Fibroblast of skin of back (primary cell): ENCODE measurements around the gene RNASE8.

Source experiments
- DNase-seq: peaks from one replicate; pipeline ENCODE4 v3.0.0-alpha.2; 2013

RNASE8 gene

DNA sequence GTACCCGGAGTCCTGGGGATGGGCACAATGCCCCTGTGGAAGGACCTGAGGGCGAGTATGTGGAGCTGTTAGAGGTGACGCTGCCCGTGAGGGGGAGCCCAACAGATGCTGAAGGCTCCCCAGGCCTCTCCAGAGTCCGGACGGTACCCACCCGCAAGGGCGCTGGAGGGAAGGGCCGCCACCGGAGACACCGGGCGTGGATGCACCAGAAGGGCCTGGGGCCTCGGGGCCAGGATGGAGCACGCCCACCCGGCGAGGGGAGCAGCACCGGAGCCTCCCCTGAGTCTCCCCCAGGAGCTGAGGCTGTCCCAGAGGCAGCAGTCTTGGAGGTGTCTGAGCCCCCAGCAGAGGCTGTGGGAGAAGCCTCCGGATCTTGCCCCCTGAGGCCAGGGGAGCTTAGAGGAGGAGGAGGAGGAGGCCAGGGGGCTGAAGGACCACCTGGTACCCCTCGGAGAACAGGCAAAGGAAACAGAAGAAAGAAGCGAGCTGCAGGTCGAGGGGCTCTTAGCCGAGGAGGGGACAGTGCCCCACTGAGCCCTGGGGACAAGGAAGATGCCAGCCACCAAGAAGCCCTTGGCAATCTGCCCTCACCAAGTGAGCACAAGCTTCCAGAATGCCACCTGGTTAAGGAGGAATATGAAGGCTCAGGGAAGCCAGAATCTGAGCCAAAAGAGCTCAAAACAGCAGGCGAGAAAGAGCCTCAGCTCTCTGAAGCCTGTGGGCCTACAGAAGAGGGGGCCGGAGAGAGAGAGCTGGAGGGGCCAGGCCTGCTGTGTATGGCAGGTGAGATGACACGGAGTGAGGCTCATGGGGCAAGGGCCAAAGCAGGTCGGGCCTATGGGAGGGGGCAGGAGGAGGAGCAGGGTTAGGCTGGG lies 17.0 kb downstream of the RNASE8 start:
- no peak for DNase-seq

DNA sequence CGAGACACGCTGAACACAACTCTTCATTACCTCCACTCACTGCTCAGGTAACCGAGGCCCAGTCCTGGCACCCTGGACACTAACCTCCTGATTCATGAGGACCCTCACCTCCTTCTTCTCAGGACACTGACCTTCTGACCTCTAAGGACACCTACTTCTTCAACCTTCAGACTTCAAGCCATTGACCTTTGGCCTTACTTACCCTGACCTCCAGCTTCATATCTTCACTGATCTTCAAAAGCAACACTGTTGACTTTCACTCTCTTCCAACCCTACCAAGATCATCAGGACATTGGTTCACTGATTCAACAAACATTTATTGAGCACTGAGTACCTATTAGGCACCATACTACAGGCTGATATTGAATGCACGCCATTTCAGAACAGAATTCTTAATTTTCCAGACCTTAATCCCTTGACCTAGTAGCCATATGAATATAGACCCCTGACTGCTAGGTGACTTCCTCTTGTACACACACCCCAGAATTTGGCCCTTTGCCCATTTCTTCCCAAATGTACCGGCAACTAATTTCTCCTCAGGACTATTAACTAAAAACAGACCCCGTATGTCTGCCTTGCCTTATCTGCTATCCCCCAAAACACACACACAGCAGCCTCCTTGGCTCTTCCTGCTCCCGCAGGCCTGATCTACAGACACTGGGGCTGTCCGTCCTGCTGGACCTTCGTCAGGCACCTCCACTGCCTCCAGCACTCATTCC lies 18.3 kb downstream of the RNASE8 start:
- DNase-seq, result no peak

- no peak for DNase-seq
Observed at GRCh38 chr14:21077672-21078071, 20.1 kb downstream of the RNASE8 start.

GRCh38 chr14:21078287-21078686 lies 20.7 kb downstream of the RNASE8 start:
- DNase-seq, result no peak

- DNase-seq, result no peak
Observed at GRCh38 chr14:21078726-21079125, 21.1 kb downstream of the RNASE8 start.

GRCh38 chr14:21081521-21082142 lies 24.0 kb downstream of the RNASE8 start:
- DNase-seq, result no peak

DNA sequence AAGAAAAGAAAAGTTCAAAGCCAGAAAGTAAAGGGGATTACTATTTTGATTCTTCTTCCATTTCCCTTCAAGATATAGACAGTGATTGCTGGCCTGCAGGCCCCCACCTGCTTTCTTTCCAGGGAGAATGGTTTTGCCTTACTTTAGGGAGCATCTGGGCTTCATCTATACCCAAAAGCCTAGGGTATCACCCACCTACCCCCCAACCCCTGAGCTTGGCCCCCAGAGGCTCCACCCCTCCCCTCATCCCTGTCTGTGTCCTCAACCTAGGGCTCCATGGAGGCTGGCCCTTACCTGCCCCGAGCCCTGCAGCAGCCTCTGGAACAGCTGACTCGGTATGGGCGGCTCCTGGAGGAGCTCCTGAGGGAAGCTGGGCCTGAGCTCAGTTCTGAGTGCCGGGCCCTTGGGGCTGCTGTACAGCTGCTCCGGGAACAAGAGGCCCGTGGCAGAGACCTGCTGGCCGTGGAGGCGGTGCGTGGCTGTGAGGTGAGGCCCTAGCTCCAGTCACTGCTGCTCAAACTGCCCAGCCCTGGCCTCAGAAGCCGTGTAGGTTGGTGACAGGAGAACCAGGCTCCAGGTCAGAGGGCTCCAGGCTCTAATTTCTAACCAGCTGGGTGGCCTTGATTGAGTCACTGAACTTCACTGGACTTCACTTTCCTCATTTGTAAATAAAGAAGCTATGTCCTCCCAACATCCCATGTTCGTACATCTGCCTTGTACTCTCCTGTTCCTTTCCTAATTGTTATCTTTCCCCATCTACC lies 26.1 kb downstream of the RNASE8 start:
- DNase-seq, result no peak

- DNase-seq, result no peak
Observed at GRCh38 chr14:21084396-21084795, 26.8 kb downstream of the RNASE8 start.

- peak; percentile 68 for DNase-seq
Observed at GRCh38 chr14:21084998-21085853, 27.6 kb downstream of the RNASE8 start.

GRCh38 chr14:21086908-21087293 lies 29.3 kb downstream of the RNASE8 start:
- no peak for DNase-seq

- peak; percentile 96 for DNase-seq
Observed at GRCh38 chr14:21087294-21088091, 29.9 kb downstream of the RNASE8 start.

DNA sequence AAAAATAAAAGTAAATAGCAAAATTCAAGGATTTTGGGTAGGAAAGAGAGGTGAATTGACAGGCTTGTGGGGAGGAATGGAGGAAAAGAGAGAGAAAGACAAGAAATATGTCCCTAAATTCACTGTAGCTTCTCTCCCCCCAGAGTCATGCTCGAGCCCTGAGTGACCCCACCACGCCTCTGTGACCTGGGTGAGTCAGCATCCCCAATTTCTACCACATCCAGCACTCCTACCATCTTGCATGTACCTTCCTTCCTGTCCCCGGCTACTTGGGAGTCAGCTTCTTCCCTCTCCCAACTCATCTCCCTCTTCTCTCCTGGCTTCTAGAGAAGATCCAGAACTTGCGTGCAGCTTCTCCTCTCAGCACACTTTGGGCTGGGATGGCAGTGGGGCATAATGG lies 31.1 kb downstream of the RNASE8 start:
- DNase-seq, result no peak

- no peak for DNase-seq
Observed at GRCh38 chr14:21089271-21089670, 31.6 kb downstream of the RNASE8 start.

DNA sequence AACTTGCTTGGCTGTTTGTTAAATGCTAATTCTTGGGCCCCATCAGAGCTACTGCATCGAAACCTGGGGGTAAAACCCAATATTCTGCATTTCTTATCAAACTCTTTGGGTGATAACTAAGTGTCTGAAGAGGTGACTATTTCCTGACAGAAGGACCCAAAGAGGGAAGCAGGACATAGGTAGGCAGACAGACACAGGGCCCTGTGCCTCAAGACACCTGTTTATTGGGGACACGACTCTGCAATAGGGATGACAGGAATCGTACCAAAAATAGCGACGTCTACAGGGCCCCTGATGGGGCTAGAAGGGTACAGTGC lies 32.2 kb downstream of the RNASE8 start:
- no peak for DNase-seq

- no peak for DNase-seq
Observed at GRCh38 chr14:21090194-21090939, 32.7 kb downstream of the RNASE8 start.

- no peak for DNase-seq
Observed at GRCh38 chr14:21090940-21091663, 33.5 kb downstream of the RNASE8 start.

DNA sequence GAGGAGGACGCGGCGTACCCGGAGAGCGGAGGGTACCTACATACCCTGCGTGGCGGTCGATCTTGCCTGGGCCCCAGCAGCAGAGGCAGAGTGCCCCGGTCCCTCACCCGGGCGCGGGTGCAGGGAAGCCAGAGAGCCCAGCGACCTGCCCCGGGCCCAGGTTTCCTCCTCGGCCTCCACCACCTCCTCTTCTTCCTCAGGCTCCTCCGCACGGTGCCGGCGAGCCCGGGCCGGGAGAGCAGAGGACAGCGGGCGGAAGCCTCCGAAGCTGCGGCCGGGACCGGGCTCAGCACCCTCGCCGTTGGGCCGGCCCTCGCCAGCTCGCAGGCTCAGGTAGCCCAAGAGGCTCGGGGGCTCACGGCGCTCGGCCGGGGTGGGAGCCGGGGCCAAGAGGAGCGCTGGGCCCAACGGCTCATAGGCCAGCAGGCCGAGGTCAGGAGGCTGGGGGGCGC lies 34.2 kb downstream of the RNASE8 start:
- DNase-seq, result no peak

GRCh38 chr14:21092273-21093011 lies 34.8 kb downstream of the RNASE8 start:
- peak; percentile 47 for DNase-seq

GRCh38 chr14:21093018-21093417 lies 35.4 kb downstream of the RNASE8 start:
- no peak for DNase-seq
